Activated effector memory CD4-positive, alpha-beta T cell treated with anti-CD3 and anti-CD28 coated beads, Interleukin-2, amount 50 U/mL, for 16 hours (primary cell): ENCODE measurements around the gene PLXNB2.

Source experiments
- DNase-seq: peaks from one replicate; pipeline ENCODE4 v3.0.0-alpha.2; 2020

PLXNB2 gene

GRCh38 chr22:50261615-50262459 lies 45.6 kb downstream of the PLXNB2 start, which contains the start of gene MAPK12:
TSS of gene MAPK12 (minus strand) at chr22:50261683. CDS start at chr22:50261509, 174 bp downstream.
- DNase-seq = no peak

DNA sequence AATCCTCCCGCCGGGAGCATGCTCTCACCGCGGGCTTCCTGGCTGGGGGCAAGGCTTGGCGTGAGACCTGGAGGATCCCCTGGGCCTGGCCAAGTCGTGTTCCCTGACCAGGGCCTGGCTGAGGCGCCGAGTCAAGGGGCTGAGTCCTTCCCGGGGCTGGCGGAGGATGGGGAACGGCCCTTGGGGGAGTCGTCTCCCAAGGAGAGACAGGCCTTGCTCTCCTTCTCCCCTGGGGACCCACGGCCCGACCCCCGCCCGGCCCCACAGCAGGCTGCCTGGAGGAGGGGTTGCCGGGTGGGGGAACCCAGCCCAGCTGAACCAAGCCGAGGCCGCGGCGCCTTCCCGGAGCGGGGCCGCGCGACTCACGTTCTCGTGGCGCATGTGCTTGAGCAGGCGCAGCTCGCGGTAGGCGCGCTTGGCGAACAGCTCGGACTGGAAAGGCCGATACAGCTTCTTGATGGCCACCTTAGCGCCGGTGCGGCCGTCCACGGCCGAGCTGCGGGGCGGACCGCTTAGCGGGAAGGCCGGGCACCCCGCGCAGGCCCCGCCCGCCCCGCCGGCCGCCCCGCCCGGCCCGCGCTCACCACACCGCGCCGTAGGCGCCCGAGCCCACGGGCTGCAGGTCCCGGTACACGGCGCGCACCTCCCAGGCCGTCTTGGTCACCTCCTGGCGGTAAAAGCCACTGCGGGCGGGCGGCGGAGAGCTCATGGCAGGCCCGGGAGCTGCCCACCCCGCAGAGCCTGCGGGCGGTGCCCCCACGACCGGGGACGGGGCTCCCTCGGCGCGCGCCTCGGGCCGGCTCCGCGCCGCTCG lies 46.4 kb downstream of the PLXNB2 start:
- DNase-seq = no peak

DNA sequence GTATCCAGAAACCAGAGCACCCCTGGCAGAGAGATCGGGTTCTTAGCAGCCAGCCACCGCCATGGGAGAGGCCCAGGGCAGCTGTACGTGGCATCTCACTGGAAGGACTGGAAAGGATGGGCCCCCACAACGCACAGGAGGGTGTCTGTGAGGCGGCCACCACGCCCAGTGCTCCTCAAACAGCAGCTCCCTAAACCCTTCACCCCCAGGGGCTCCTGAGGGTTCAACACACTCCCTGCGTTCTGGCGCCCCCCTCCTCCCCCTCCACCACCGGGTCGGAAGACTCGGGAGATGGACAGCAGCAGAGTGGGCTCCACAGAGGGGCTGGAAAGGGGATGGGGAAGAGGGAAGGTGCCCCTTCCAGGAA lies 47.0 kb downstream of the PLXNB2 start:
- DNase-seq = no peak

DNA sequence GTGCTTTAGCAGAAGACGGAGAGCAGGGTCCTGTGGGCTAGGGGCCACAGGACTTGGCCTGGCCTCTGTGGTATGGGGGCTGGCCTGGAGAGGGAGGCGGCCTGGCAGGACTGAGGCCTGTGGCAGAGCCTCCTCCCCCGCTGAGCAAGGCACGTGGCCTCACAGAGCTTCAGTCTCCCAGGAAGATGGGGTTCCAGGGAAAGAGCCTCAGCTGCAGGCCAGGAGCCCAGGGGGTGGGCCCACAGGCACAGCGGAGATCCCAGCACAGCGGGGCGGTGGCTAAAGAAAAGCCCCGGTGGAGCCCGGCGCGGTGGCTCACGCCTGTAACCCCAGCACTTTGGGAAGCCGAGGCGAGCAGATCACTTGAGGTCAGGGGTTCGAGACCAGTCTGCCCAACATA lies 48.1 kb downstream of the PLXNB2 start:
- no peak for DNase-seq

- DNase-seq = no peak
Observed at GRCh38 chr22:50258361-50259292, 48.8 kb downstream of the PLXNB2 start.

- no peak for DNase-seq
Observed at GRCh38 chr22:50257451-50258360, 49.7 kb downstream of the PLXNB2 start.

- DNase-seq = no peak
Observed at GRCh38 chr22:50257041-50257440, 50.4 kb downstream of the PLXNB2 start.

DNA sequence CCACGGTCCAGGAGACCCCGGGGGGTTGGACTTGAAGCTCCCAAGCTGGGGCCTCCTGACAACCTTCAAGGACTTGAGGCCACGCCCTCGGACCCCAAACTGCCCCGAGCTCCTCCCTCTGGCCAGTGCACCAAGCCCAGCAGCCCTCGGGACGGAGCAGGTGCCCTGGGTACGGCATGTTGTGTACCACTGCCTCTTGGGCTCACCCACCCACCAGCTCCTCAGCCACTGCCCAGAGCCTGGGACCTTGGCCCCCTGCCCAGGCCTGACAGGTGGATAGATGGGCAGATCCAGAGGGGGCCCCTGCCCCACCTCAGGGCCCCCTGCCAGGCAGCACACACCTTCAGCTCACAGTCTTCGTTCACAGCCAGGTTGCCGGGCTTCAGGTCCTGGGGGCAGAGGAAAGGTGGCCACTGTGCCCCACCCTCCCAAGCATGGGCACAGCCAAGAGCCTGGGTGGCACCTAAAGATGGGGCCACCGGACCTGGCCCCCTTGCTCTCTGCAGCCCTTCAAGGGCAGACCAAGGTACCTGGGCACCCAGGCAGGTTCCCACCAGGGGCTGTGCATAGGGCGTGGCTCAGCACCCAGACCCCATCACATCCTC lies 51.1 kb downstream of the PLXNB2 start:
- DNase-seq = no peak

DNA sequence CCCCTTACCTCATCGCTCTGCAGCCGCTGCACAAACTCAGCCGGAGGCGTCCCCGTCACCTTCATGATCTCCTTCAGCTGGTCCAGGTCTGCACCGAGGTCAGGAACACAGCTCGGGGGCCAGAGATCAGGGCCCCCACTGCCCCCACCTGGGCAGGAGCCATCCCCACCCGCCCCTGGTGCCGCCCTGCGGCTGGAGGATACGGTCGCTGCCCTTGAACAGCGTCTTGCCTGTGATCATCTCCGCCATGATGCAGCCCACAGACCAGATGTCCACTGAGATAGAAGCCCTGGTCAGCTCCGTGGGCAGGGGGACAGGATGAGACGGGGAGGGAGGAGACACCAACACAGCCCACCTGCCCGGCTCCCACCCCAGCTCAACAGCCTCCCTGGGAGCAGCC lies 51.8 kb downstream of the PLXNB2 start:
- DNase-seq = no peak

DNA sequence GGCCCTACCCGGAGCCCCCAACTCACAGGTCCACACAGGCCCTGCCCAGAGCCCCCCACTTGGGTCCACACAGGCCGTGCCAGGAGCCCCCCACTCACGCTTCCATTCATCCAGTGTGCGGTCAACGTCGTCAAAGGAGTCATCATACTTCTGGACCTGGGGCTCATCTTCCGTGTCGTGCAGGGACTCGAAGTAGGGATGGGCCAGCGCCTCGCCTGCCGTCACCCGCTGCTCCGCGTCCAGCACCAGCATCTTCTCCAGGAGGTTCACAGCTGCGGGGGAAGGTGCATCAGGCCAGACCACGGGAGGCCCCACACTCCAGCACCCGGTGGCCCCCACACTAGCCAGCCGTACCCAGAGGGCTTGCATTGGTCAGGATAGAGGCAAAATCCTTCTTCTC lies 52.3 kb downstream of the PLXNB2 start:
- DNase-seq = no peak

DNA sequence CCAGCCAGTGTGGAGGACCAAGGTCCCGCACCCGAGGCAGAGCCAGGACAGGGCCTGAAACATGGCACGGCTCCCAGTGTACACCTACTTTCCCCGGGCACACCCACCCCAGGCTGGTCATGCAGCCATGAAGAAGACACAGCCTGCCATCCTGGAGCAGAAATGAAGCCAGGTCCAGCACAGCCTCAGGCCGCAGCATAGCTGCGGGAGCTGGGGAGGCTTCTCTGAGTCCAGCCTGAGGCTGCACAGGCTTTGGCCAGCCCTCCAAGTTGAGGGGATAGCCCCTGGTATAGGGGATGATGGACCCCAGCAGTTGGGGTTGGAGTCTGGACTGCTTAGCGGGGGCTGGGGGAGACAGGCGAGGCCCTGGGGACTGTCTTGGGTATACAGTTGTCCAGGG lies 53.5 kb downstream of the PLXNB2 start:
- no peak for DNase-seq

DNA sequence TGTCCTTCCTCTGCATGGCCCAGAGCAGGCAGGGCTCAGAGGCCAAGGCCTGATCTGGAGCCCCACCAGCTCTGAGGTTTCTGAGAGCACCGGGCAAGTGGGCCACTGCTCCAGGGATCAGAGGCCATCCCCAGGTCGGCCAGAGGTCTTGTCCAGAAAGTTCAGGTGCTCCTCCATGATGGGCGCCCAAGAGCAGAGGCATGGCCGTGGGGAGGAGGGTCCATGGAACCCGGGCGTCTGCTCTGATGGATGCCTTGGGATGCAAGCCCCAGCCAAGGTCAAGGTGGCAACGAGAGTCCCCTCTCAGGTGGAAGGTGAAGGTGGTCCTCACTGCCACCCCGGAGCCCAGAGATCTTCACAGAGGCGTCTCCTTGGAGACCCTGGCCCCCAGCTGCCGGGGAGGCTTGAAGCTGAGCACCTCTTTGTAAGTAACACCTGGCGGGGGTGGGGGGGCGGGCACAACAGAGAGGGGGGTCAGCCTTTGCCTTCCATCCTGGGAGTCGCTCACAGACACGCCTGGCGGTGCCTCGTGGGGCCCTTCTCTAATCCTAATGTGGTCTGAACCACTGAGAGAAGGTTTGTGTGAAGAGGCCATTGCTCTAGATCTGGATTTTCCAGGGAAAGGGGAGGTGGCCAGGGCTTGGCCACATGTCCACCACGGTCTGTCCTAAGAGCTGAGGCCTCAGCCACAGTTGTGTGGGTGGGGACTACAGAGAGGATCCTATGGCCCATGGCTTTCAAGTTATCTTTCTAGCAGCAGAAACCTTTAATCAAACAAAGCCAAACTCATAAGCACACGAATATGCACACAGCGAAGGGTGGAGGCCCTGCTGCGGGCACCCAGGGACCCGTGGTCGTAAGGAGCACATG lies 54.2 kb downstream of the PLXNB2 start:
- DNase-seq = no peak

- peak; percentile 90 for DNase-seq
Observed at GRCh38 chr22:50252082-50253045, 55.1 kb downstream of the PLXNB2 start.

DNA sequence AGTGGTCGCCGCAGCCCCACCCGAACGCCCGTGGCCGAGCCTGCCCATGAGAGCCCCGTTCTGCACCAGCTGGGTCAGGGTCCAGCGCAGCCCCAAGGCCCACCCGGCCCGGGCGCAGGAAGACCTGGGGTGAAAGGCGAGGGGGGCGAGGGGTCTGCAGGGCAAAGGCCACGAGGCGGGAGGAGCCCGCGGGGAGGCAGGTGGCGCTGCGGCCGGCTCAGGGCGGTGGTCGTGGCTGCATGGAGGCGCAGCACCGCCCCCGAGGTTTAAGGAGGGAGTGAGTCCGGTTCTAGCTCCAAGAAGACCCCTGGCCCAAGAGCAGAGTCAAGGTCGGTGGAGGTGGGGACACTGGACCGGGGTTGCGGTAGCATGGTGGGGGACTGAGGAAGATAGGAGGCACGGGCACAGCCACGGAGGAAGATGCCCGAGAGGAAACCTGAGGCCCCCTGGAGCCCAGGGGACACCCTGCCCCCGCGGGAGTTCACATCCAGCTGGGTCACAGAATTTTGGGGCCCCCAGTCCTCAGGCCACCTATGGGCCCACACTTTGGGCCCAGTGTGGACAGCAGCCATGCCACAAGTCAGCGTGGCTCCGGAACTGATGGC lies 55.9 kb downstream of the PLXNB2 start:
- DNase-seq = no peak

- peak; percentile 92 for DNase-seq
Observed at GRCh38 chr22:50250555-50251476, 56.6 kb downstream of the PLXNB2 start, which contains the start of gene HDAC10. TSS of gene HDAC10 (minus strand) at chr22:50251265. CDS start at chr22:50251032, 233 bp downstream.

DNA sequence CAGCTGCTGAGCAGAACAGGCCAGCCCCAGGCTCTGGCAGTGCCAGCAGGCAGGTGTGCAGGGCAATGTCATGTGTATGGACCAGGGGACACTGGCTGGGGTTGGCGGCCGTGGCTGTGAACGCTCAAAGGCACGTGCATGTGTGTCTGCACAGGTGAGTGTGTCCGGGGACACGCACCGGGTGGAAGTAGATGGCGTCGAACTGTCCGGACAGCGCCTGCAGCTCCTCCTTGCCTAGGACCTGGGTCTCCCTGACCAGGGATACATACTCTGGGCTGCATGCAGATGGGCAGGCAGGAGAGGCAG lies 57.2 kb downstream of the PLXNB2 start:
- DNase-seq = no peak
